Measurements from ENCODE around the gene ZNF407. TPM values are rescaled to one million over a fixed set of nuclear protein-coding genes. Genes with fewer than 3 reads are reported as not detected.

The ZNF407 gene
- total and polyA plus RNA-seq, 2 experiments from 2014 or later = 2.1 to 10.4 TPM

DNA sequence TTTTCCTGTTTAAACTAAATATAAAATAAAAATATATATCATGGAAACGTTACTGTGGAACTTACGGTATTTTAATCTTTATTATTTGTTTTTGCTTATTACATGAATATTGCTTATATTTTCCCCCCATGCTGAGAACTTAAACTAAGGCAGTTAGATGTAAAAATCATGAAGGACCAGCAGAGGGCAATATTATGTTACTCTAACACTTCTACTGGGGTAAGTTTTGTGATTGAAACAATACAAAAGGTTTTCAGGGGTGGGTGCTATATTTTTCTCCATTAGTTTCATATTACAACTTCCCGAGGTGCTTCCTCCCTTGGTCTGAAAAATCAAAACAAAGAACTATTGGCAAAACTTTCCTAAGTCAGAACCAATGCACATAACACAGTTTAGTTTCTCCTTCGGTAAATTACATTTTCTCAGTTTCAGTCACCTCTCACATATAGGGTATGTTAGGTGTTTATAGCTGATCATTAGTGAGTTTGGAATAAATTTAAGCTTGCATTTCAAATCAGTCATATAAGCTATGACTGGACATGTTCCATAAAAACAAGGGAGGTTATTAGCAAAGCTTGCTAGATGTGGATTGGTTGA lies 54.8 kb downstream of the ZNF407 start:
- Mint-ChIP-seq H3K36me3 (ENCODE audit: low read depth) (no peaks in the 10 kb centered on the region), H3K4me1 (peaks cover 22% of the 10 kb centered on the region; the same call in 2 of the 3 replicates), H3K27me3 (ENCODE audit: insufficient read depth, low read depth, poor library complexity) (no peaks in the 10 kb centered on the region), H3K27ac (no peak overlapping the region), H3K4me3 (no peak overlapping the region), H3K9me3 (no peaks in the 10 kb centered on the region)
- Histone ChIP-seq H2AFZ (no peak overlapping the region), H3K27ac (ENCODE audit: low read depth) (no peak overlapping the region), H3K27me3 (ENCODE audit: insufficient read depth) (no peaks in the 10 kb centered on the region), H3K4me2 (no peak overlapping the region), H4K20me1 (replicated peaks; ENCODE audit: insufficient read depth) (no peaks in the 10 kb centered on the region), H3K4me1 (ENCODE audit: insufficient read depth) (no peaks in the 10 kb centered on the region; the same call in 1 of the 2 replicates), H3F3A (replicated peaks; ENCODE audit: low read depth) (no peaks in the 10 kb centered on the region), H3K9me2 (ENCODE audit: insufficient read depth) (no peaks in the 10 kb centered on the region), H3K36me3 (ENCODE audit: insufficient read depth) (no peaks in the 10 kb centered on the region), H3K4me3 (no peak overlapping the region), H3K79me2 (replicated peaks; ENCODE audit: insufficient read depth) (no peaks in the 10 kb centered on the region)
- DNase-seq (ENCODE audit: low spot score) (peak; percentile 72), ATAC-seq (no peak)
- TF ChIP-seq, protein P1, sequence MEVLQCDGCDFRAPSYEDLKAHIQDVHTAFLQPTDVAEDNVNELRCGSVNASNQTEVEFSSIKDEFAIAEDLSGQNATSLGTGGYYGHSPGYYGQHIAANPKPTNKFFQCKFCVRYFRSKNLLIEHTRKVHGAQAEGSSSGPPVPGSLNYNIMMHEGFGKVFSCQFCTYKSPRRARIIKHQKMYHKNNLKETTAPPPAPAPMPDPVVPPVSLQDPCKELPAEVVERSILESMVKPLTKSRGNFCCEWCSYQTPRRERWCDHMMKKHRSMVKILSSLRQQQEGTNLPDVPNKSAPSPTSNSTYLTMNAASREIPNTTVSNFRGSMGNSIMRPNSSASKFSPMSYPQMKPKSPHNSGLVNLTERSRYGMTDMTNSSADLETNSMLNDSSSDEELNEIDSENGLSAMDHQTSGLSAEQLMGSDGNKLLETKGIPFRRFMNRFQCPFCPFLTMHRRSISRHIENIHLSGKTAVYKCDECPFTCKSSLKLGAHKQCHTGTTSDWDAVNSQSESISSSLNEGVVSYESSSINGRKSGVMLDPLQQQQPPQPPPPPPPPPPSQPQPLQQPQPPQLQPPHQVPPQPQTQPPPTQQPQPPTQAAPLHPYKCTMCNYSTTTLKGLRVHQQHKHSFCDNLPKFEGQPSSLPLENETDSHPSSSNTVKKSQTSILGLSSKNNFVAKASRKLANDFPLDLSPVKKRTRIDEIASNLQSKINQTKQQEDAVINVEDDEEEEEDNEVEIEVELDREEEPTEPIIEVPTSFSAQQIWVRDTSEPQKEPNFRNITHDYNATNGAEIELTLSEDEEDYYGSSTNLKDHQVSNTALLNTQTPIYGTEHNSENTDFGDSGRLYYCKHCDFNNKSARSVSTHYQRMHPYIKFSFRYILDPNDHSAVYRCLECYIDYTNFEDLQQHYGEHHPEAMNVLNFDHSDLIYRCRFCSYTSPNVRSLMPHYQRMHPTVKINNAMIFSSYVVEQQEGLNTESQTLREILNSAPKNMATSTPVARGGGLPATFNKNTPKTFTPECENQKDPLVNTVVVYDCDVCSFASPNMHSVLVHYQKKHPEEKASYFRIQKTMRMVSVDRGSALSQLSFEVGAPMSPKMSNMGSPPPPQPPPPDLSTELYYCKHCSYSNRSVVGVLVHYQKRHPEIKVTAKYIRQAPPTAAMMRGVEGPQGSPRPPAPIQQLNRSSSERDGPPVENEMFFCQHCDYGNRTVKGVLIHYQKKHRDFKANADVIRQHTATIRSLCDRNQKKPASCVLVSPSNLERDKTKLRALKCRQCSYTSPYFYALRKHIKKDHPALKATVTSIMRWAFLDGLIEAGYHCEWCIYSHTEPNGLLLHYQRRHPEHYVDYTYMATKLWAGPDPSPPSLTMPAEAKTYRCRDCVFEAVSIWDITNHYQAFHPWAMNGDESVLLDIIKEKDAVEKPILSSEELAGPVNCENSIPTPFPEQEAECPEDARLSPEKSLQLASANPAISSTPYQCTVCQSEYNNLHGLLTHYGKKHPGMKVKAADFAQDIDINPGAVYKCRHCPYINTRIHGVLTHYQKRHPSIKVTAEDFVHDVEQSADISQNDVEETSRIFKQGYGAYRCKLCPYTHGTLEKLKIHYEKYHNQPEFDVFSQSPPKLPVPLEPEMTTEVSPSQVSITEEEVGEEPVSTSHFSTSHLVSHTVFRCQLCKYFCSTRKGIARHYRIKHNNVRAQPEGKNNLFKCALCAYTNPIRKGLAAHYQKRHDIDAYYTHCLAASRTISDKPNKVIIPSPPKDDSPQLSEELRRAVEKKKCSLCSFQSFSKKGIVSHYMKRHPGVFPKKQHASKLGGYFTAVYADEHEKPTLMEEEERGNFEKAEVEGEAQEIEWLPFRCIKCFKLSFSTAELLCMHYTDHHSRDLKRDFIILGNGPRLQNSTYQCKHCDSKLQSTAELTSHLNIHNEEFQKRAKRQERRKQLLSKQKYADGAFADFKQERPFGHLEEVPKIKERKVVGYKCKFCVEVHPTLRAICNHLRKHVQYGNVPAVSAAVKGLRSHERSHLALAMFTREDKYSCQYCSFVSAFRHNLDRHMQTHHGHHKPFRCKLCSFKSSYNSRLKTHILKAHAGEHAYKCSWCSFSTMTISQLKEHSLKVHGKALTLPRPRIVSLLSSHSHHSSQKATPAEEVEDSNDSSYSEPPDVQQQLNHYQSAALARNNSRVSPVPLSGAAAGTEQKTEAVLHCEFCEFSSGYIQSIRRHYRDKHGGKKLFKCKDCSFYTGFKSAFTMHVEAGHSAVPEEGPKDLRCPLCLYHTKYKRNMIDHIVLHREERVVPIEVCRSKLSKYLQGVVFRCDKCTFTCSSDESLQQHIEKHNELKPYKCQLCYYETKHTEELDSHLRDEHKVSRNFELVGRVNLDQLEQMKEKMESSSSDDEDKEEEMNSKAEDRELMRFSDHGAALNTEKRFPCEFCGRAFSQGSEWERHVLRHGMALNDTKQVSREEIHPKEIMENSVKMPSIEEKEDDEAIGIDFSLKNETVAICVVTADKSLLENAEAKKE (CRISPR knock-in tag; IDR thresholded peaks at IDR 0.05) = no peak
- TF ChIP-seq JUNB (IDR thresholded peaks at IDR 0.05; ENCODE audit: unreplicated experiment) (no peak), EZH2 (IDR thresholded peaks at IDR 0.05; ENCODE audit: low read depth, unreplicated experiment) (no peak)
- TF ChIP-seq, protein P2, sequence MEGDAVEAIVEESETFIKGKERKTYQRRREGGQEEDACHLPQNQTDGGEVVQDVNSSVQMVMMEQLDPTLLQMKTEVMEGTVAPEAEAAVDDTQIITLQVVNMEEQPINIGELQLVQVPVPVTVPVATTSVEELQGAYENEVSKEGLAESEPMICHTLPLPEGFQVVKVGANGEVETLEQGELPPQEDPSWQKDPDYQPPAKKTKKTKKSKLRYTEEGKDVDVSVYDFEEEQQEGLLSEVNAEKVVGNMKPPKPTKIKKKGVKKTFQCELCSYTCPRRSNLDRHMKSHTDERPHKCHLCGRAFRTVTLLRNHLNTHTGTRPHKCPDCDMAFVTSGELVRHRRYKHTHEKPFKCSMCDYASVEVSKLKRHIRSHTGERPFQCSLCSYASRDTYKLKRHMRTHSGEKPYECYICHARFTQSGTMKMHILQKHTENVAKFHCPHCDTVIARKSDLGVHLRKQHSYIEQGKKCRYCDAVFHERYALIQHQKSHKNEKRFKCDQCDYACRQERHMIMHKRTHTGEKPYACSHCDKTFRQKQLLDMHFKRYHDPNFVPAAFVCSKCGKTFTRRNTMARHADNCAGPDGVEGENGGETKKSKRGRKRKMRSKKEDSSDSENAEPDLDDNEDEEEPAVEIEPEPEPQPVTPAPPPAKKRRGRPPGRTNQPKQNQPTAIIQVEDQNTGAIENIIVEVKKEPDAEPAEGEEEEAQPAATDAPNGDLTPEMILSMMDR (conservative IDR thresholded peaks at IDR 0.05; ENCODE audit: low read depth in 2 of 2) = peak; percentile 57 to 73
- TF ChIP-seq, protein P3, sequence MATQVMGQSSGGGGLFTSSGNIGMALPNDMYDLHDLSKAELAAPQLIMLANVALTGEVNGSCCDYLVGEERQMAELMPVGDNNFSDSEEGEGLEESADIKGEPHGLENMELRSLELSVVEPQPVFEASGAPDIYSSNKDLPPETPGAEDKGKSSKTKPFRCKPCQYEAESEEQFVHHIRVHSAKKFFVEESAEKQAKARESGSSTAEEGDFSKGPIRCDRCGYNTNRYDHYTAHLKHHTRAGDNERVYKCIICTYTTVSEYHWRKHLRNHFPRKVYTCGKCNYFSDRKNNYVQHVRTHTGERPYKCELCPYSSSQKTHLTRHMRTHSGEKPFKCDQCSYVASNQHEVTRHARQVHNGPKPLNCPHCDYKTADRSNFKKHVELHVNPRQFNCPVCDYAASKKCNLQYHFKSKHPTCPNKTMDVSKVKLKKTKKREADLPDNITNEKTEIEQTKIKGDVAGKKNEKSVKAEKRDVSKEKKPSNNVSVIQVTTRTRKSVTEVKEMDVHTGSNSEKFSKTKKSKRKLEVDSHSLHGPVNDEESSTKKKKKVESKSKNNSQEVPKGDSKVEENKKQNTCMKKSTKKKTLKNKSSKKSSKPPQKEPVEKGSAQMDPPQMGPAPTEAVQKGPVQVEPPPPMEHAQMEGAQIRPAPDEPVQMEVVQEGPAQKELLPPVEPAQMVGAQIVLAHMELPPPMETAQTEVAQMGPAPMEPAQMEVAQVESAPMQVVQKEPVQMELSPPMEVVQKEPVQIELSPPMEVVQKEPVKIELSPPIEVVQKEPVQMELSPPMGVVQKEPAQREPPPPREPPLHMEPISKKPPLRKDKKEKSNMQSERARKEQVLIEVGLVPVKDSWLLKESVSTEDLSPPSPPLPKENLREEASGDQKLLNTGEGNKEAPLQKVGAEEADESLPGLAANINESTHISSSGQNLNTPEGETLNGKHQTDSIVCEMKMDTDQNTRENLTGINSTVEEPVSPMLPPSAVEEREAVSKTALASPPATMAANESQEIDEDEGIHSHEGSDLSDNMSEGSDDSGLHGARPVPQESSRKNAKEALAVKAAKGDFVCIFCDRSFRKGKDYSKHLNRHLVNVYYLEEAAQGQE (IDR thresholded peaks at IDR 0.05; ENCODE audit: unreplicated experiment) = no peak
